ENCODE measurements around the gene TSPAN33.
"Not testable (repeated sequence)": the region's sequence is repeated elsewhere in the genome, so short reads cannot be mapped to it uniquely, and the experiment has no call there.

Gene TSPAN33, protein sequence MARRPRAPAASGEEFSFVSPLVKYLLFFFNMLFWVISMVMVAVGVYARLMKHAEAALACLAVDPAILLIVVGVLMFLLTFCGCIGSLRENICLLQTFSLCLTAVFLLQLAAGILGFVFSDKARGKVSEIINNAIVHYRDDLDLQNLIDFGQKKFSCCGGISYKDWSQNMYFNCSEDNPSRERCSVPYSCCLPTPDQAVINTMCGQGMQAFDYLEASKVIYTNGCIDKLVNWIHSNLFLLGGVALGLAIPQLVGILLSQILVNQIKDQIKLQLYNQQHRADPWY

DNA sequence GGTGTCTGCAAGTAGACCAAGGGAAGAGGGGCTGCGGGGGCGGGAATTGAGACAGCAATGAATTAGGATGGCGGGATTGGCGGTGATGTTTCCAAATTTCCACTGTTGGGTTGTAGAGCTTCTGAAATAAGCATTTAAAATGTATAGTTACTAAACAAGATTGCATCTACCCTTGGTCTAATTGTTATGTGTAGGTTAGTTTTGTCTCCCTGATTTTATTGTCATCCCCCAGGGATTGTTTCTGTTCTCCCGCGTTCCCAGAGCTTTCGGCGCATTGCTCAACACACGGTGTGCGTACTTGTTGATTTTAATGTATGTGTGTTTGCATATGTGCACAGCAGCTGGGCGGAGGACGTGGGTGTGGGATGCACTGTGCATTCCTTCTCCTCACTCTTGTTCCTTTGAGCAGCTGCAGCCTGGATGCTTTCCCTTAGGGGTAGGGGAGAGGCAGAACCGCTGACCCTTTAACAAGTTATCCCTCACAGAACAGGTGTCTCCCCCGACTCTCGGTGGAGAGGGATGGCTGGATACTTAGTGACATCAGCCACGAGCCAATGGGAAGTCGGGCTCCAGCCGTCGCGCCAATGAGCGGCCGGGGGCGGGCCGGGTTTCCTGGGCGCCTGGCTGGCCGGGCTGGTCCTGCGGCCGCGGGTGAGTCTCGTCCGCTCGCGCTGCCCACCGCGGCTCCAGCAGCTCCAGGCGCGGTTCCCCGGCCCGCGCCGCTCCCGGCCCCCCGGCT, at the start of gene TSPAN33:
Gene TSPAN33 (plus strand): TSS at position 613 of the 739 bp plus-strand sequence. CDS start 274 bp downstream, outside the sequence.
- peak; percentile 55 to 68 for ATAC-seq (replicated peaks)
- Mint-ChIP-seq H3K27ac (peak within 1 kb of the TSS; percentile 99), H3K36me3 (peaks cover 40% of the 10 kb centered on the region in 2 donors), H3K4me1 (peaks cover 48 to 56% of the 10 kb centered on the region in 2 donors), H3K27me3 (no peaks in the 10 kb centered on the region), H3K4me3 (peak within 1 kb of the TSS; percentile 96 to 99), H3K9me3 (no peaks in the 10 kb centered on the region)
- peak; percentile 63 for DNase-seq

DNA sequence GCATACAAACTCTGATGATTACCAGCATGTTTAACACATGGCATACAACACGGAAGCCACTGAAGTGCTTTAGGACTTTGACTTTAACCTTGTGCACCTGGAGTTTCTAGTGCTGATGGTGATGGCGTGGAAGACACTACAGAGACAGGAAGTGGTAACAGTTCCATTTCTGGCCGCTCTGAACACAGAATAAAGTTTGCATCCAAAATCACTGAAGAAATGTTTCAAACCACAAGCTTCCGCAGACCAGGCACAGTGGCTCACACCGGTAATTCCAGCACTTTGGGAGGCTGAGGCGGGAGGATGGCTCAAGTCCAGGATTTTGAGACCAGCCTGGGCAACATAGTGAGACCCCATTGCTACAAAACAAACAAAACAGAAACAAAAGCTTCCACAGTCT, 49.2 kb upstream of the TSPAN33 start:
- peak overlapping the region; percentile 46 to 47 for H3K4me3 Mint-ChIP-seq
- H3K9me3 Mint-ChIP-seq = peaks cover 0 to 3% of the 10 kb centered on the region in 2 donors
- peak; percentile 24 for DNase-seq
- peaks cover 18 to 36% of the 10 kb centered on the region in 2 donors for H3K4me1 Mint-ChIP-seq
- peak; percentile 83 to 89 for ATAC-seq (replicated peaks)
- peak overlapping the region; percentile 88 for H3K27ac Mint-ChIP-seq
- no peaks in the 10 kb centered on the region for H3K27me3 Mint-ChIP-seq
- peaks cover 0 to 3% of the 10 kb centered on the region in 2 donors for H3K36me3 Mint-ChIP-seq

DNA sequence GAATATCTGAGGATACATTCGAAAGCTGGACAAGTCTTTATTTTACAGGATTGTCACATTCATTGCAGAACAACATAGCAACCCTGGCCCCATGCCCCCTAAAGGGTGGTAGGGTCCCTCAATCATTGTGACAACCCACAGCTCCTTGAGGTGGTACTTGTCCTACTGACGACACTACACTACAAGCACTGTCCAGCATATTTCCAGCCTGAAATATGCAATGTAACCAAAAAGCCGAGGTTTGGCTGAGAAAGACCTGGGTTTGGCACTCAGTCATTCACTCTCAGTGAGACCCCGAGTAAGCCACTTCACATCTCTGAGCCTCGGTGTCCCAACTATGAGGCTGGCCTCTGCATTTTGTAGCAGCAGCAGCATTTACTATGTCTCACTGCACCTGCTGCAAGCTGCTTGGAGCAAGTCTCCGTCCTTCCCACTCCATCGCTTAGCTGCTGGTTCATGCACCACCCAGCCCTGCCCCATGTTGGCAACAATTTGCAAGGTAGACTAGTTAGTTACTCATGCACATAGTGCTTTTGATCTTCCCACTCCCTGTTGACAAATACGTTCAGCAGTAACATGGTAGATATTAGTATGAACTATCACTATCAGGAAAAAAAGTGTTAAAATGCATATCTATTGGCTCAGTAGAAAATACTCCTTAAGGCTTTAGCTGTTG, 46.0 kb upstream of the TSPAN33 start:
- ATAC-seq (replicated peaks) = no peak
- Mint-ChIP-seq H3K9me3 (peaks cover 0 to 3% of the 10 kb centered on the region in 2 donors), H3K4me3 (no peak overlapping the region), H3K27ac (no peak overlapping the region), H3K4me1 (peaks cover 33 to 50% of the 10 kb centered on the region in 2 donors), H3K36me3 (peaks cover 0 to 3% of the 10 kb centered on the region in 2 donors), H3K27me3 (no peaks in the 10 kb centered on the region)
- no peak for DNase-seq

DNA sequence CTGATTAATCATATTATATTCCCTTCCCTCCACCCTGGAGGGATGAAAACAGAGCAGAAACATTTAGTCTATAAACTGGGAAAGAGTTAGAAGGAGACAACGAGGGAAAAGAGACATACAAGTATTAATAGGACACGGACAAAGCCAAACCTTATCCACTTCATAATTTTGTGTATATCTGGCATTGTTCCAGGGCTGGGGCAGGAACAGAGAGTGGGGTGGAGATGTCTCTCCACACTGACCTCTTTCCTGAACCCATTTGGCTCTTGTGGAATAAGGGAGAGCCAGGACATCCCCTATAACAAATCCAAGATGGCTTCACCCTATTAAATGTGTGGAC, 43.7 kb upstream of the TSPAN33 start:
- no peak overlapping the region for H3K4me3 Mint-ChIP-seq
- H3K4me1 Mint-ChIP-seq = peaks cover 28 to 47% of the 10 kb centered on the region in 2 donors
- no peaks in the 10 kb centered on the region for H3K27me3 Mint-ChIP-seq
- no peaks in the 10 kb centered on the region for H3K9me3 Mint-ChIP-seq
- DNase-seq (no peak), ATAC-seq (replicated peaks) (no peak)
- H3K36me3 Mint-ChIP-seq = no peaks in the 10 kb centered on the region
- no peak overlapping the region for H3K27ac Mint-ChIP-seq

DNA sequence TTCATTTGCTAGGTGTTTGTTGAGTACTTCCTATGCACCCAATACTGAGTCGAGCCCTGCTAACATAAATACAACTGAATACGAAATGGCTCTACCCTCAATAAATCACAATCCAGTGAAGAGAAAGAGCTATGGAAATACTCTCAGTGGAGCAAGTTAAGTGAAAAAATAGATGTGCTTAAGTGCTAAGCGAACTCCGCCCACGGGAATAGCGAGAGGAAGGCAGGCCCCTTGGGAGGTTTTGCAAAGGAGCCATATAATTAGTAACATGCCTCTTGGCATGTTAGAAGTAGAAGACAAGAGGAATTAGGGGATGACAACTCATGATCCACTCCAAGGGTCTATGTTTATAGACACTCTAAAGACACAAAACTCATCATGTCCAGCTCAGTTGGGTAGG, 42.8 kb upstream of the TSPAN33 start:
- no peaks in the 10 kb centered on the region for H3K27me3 Mint-ChIP-seq
- DNase-seq = no peak
- H3K4me1 Mint-ChIP-seq = peaks cover 28 to 42% of the 10 kb centered on the region in 2 donors
- H3K36me3 Mint-ChIP-seq = no peaks in the 10 kb centered on the region
- peak in 1 of 2 donors; percentile 23 for ATAC-seq (replicated peaks)
- H3K27ac Mint-ChIP-seq = no peak overlapping the region
- peak overlapping the region; percentile 24 to 39 for H3K4me3 Mint-ChIP-seq
- H3K9me3 Mint-ChIP-seq = no peaks in the 10 kb centered on the region

DNA sequence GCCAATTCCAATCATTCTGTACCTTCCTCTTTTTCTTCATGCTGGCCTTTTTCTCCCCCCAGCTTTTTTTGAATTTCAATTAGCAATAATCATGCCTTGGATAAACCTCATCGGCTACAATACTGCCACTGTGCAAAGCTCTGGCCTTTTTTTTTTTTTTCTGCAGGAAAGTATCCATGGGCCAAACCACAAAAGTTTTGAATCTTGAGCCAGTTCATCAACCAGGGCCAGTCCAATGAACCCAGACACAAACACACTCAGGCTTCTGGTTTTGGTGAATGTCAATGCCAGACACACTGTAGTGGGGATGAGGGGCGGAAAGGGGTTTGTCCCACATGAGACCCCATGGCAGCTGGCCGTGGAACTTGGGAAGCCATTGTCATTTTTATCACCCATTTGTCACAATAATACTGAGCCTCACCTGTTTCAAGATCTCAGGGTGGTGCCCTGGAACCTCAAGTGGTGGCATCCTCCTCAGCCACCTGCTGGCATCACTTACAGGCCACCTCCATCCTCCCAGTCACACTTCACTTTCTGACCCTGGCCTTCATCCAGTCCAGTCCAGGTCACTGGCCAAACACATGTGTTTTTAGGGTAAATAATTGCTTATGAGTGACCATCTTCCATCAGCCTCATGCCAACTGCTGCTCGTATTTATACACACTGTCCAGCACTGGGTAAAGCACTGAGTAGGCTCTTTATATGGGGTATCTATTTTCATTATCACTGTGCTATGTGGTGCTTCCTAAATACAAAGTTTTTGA, 40.8 kb upstream of the TSPAN33 start:
- H3K36me3 Mint-ChIP-seq = no peaks in the 10 kb centered on the region
- no peak overlapping the region for H3K4me3 Mint-ChIP-seq
- DNase-seq (no peak), ATAC-seq (replicated peaks) (no peak)
- H3K27ac Mint-ChIP-seq = no peak overlapping the region
- no peaks in the 10 kb centered on the region for H3K9me3 Mint-ChIP-seq
- no peaks in the 10 kb centered on the region for H3K27me3 Mint-ChIP-seq
- H3K4me1 Mint-ChIP-seq = peaks cover 26 to 37% of the 10 kb centered on the region in 2 donors

DNA sequence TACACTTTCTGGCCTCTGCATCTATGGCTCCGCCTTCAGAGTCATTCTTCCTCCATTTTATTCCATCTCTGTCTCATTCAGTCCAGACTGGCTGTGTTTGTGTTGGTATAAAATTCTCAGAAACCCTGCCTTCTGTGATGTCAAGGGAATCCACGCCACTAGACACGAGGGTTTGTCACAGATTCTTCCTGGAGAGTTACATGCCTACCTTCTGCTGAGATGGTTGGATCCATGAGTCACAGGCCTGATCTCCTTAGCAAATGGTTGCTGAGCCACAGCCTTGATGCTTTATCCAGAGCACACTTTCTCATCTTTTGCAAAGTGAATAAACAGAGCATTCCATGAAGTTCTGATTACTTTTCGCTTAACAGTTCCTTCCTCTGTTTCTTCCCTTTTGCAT, 35.9 kb upstream of the TSPAN33 start:
- no peak for DNase-seq
- Mint-ChIP-seq H3K27ac (no peak overlapping the region), H3K36me3 (no peaks in the 10 kb centered on the region), H3K27me3 (no peaks in the 10 kb centered on the region), H3K9me3 (no peaks in the 10 kb centered on the region), H3K4me3 (no peak overlapping the region), H3K4me1 (peaks cover 10 to 23% of the 10 kb centered on the region in 2 donors)
- no peak for ATAC-seq (replicated peaks)

DNA sequence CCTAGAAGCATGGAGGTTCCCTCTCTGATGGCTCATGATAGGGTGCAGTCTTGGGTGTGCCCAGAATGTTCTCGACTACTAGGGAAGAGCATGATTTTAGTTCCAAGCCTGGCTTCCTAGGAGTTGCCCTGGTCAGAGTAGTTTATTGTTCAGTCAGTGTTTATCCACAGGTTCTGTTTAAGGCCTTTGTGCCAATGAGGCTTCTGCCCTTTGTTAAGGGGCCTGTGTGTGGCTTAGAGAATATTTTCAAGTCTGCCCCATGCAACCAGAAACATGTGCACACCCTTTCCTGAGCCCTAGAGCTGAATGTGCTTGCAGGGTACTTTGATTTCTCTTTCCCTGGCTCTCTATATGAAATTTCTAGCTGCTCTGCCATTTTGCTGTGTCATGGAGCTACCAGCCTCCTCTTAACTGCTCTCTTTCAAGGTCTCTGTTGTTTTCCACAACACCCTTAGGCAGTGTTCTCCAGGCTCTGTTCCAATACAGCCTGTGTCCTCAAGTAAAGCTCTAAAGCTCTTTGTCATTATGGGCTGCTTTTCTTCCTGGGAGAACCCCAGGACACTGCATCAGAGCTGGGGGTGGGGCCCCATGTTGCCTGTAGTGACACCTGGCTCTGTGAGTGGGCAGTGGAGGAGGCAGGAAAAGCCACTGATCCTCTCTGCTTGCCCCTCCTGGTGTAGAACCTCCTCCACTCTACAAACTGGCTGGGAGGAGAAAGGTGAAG, 34.1 kb upstream of the TSPAN33 start:
- Mint-ChIP-seq H3K4me1 (peaks cover 7 to 23% of the 10 kb centered on the region in 2 donors), H3K27me3 (no peaks in the 10 kb centered on the region), H3K36me3 (no peaks in the 10 kb centered on the region), H3K9me3 (peaks cover 0 to 2% of the 10 kb centered on the region in 2 donors), H3K4me3 (peak overlapping the region in 1 of 2 donors; percentile 22), H3K27ac (peak overlapping the region; percentile 49)
- DNase-seq (no peak), ATAC-seq (replicated peaks) (peak; percentile 60 to 64)

DNA sequence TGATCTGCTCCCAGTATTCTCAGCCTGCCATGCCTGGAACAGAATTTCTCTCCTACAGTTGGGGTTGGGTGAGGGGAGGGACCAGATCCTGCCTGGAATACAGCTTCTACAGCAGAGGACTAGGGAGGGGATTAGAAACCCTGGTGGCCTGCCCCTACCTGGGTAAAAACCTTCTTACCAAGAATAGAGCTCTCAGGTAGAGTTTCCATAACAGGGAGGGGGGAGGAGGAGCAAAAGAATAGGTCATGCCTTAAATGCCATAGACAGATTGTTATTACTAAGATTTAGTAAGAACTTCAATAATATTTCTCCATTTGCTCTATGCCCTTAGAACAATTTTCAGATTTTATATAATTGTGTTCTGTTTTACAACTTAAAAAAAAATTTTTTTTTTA, 33.5 kb upstream of the TSPAN33 start:
- H3K4me1 Mint-ChIP-seq = peaks cover 7 to 23% of the 10 kb centered on the region in 2 donors
- H3K36me3 Mint-ChIP-seq = no peaks in the 10 kb centered on the region
- H3K27me3 Mint-ChIP-seq = no peaks in the 10 kb centered on the region
- H3K27ac Mint-ChIP-seq = peak overlapping the region; percentile 49
- peak; percentile 67 to 79 for ATAC-seq (replicated peaks)
- peaks cover 0 to 3% of the 10 kb centered on the region in 2 donors for H3K9me3 Mint-ChIP-seq
- H3K4me3 Mint-ChIP-seq = peak overlapping the region in 1 of 2 donors; percentile 22
- DNase-seq = no peak

DNA sequence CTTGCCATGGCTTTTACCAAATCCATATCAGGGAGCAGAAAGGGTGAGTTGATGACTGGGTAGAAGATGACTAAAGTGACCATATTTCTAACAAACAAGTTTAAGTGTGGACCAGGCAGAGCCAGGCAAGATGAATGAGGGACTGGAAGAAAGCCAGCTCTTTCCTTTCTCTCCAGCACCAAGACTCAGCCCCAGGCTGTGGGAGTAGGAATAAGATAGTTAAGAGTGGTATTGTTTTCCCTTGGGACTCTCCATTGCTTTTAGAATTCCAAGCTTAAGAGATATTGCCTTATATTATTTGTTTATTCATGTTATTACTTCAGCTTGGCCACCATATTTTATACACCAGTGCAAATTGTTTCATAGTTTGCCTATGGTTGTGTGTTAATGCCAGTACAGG, 28.8 kb upstream of the TSPAN33 start:
- Mint-ChIP-seq H3K4me3 (no peak overlapping the region), H3K36me3 (peaks cover under 1 to 5% of the 10 kb centered on the region in 2 donors), H3K27ac (no peak overlapping the region), H3K9me3 (peaks cover 1 to 6% of the 10 kb centered on the region in 2 donors), H3K27me3 (no peaks in the 10 kb centered on the region), H3K4me1 (peaks cover 3 to 15% of the 10 kb centered on the region in 2 donors)
- ATAC-seq (replicated peaks) (no peak), DNase-seq (no peak)

DNA sequence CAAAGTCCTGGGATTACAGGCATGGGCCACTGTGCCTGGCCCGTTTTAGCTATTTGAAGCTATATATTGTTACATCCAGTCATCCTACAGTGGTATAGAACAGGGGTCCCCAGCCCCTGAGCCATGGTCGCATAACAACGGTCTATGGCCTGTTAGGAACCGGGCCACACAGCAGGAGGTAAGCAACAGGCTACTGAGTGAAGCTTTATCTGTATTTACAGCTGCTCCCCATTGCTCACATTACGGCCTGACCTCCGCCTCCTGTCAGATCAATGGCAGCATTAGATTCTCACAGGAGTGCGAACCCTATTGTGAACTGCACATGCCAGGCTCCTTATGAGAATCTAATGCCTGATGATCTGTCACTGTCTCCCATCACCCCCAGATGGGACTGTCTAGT, 26.3 kb upstream of the TSPAN33 start:
- no peak overlapping the region for H3K27ac Mint-ChIP-seq
- peaks cover 9 to 17% of the 10 kb centered on the region in 2 donors for H3K9me3 Mint-ChIP-seq
- H3K27me3 Mint-ChIP-seq = no peaks in the 10 kb centered on the region
- ATAC-seq (replicated peaks) (no peak), DNase-seq (no peak)
- H3K4me1 Mint-ChIP-seq = peaks cover 18 to 33% of the 10 kb centered on the region in 2 donors
- no peak overlapping the region for H3K4me3 Mint-ChIP-seq
- H3K36me3 Mint-ChIP-seq = peaks cover 9 to 18% of the 10 kb centered on the region in 2 donors

DNA sequence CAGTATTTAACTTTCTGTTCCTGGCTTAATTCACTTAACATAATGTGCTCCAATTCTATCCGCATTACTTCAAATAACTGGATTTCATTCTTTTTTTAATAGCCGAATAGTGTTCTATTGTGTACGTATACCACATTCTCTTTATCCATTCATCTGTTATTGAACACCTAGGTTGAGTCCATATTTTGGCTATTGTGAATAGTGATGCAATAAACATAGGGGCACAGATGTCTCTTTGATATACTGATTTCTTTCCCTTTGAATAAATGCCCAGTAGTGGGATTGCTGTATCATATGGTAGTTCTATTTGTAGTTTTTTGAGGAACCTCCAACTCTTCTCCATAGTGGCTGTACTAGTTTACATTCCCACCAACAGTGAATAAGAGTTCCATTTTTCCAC, 25.5 kb upstream of the TSPAN33 start:
- Mint-ChIP-seq H3K4me1 (peaks cover 21 to 37% of the 10 kb centered on the region in 2 donors), H3K36me3 (peaks cover 11 to 22% of the 10 kb centered on the region in 2 donors), H3K27me3 (no peaks in the 10 kb centered on the region), H3K9me3 (peaks cover 9 to 19% of the 10 kb centered on the region in 2 donors), H3K4me3 (no peak overlapping the region), H3K27ac (no peak overlapping the region)
- no peak for DNase-seq
- ATAC-seq (replicated peaks) = no peak

DNA sequence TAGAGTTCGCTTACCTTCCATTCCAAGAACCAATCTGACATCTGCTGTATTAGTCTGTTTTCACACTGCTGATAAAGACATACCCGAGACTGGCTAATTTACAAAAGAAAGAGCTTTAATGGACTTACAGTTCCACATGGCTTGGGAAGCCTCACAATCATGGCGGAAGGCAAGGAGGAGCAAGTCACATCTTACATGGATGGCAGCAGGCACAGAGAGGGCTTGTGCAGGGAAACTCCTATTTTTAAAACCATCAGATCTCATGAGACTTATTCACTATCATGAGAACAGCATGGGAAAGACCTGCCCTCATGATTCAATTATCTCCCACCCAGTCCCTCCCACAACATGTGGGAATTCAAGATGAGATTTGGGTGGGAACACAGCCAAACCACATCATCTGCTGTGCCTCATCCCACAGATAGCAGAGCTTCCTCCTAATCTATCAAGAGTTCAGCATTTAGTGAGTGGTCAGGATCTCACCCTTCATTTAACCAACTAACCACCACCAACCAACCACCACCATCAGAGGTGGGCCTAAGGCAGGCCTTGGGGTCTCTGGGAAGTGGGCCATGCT, 22.9 kb upstream of the TSPAN33 start:
- Mint-ChIP-seq H3K4me3 (peak overlapping the region; percentile 71 to 72), H3K27ac (peak overlapping the region; percentile 98), H3K36me3 (peaks cover 11 to 22% of the 10 kb centered on the region in 2 donors), H3K4me1 (peaks cover 26 to 42% of the 10 kb centered on the region in 2 donors), H3K9me3 (peaks cover 9 to 16% of the 10 kb centered on the region in 2 donors)
- not testable (repeated sequence) for ATAC-seq (replicated peaks); H3K27me3 Mint-ChIP-seq
- peak; percentile 40 for DNase-seq
